ENCODE measurements around the gene MAGI2. TPM values are rescaled to one million over a fixed set of nuclear protein-coding genes. Genes with fewer than 3 reads are reported as not detected.
"Not testable (repeated sequence)": the region's sequence is repeated elsewhere in the genome, so short reads cannot be mapped to it uniquely, and the experiment has no call there.

MAGI2 gene
- polyA plus RNA-seq, 1 donor: 37.2 TPM

DNA sequence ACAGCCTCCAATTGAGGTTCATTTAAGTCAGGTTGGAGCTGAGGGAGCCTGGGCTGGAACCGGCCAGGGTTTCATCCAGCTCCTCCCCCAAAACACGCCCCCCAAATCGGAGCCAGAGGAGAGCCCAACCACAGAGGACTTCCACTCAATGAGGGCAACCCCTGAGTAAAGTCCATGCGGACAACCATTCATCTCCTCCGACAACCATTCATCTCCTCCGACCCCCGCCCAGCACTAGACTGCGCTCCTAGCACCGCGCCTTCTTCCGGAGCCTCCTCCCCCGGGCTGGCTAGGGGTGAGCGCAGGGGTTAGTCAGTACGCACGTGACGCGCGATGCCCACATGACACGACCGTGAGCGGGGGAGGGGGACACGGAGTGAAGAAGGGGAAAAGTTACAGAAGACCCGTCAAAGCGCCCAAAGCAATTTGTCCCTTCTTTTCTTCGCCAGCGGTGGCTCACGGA, 1.4 kb downstream of the MAGI2 start:
- peak; percentile 80 for DNase-seq

DNA sequence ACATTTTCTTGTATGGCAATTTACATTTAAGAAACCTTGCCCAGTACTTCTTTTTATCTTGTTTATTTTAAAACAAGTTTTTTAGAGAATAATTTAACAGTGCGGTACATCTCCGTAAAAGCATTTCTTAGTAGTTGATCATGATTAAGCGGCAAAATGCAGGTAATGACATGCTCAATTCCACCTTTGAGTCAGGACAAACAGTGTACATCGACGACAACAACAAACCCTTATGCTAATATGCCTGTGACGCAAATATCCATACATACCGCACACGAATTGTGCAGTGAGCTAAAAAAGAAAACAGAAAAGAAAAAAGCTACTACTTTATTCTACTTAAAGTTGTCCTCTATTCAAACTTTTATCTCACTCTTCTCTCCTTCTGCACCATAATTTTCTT, 1.9 kb downstream of the MAGI2 start:
- DNase-seq: no peak

DNA sequence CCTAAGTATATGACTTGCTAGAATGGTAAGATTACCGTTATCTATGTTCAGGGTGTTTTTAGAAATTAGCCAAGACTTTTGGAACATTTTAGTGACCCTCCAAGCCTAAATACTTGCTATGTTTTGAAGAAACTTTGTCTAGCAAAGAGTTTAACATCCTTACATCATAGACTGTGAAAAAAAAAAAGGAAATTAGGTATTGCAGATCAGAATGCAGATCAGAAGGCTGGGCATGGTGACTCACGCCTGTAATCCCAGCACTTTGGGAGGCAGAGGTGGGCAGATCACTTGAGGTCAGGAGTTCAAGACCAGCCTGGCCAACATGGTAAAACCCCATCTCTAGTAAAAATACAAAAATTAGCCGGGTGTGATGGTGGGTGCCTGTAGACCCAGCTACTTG, 10.7 kb downstream of the MAGI2 start:
- not testable (repeated sequence) for DNase-seq

DNA sequence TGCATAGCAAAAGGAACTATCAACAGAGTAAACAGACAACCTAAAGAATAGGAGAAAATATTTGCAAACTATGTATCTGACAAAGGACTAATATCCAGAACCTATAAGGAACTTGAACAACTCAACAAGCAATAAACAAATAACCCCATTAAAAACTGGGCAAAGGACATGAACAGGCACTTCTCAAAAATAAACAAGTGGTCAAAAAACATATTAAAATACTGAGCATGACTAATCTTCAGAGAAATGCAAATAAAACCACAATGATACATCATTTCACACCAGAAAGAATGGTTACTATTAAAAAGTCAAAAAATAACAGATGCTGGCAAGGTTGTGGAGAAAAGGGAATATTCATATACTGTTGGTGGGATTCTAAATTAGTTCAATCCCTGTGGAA, 17.1 kb downstream of the MAGI2 start:
- no peak for DNase-seq

DNA sequence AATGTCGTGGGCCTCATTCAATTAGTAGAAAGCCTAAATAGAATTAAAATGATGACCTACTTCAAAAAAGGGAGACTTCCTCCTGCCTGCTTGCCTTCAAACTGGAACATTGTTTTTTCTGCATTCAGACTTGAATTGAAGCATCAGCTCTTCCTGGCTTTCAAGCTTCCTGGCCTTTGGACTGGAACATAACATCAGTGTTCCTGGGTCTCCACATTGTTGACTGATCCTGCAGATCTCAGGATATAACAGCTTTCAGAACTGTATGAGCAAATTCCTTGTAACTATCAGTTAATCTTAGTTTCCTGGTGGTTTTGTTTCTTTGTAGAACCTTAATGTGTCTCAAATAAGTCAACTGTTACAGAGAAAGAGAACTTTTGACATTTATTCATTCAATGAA, 18.6 kb downstream of the MAGI2 start:
- DNase-seq: no peak

DNA sequence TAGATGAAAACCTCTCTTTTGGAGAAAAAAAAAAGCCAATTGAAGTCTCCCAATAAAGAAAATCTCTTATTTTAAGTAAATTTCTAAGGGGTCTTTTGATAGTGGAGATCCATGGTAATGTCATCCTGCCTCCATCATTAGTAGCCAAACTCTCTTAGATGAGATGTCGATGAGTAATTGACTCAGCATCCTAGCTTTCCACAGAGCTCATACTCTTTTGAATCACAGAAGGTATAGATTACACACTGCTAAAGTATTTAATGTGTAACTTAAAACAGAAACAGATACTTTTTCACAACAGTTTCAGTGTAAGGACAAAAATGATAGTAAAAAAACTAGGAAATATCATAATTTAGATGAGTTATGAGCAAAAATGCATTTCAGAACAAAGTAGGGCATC, 19.4 kb downstream of the MAGI2 start:
- no peak for DNase-seq

DNA sequence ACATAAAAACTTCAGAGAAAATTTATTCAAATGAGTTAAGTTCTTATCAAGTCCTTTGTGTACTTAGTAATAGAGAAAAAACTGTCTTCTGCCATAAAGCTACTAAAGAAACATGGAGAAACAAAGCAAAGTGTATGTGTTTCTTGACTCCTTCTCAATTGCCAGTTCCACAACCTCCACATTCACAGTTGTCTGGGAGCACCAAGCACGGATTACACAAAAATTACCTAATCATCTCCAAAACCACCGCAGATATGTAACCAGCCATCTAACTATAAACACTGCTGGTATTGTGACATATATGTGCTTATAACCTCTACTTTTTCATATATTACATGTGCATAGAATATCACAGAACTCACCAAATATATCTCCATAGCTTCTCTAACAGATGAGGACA, 23.1 kb downstream of the MAGI2 start:
- DNase-seq: no peak

DNA sequence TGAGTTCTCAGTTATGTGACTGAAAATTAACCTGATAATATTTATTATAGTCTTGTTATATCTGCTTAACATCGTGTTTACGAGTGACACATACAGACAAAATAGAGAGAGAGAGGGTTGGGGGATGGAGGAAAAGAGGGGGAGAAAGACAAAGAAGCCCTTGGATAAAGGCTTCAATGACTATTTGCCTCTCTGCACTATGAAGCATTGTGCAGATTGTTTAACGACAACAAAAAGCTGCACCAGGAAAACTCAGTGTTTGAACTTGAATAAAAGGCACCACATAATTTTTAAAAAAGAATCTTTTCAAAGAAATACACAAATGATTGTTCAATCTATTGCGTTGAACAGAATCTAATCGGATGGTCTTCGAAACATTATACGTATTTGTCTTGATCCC, 27.8 kb downstream of the MAGI2 start:
- DNase-seq: no peak

DNA sequence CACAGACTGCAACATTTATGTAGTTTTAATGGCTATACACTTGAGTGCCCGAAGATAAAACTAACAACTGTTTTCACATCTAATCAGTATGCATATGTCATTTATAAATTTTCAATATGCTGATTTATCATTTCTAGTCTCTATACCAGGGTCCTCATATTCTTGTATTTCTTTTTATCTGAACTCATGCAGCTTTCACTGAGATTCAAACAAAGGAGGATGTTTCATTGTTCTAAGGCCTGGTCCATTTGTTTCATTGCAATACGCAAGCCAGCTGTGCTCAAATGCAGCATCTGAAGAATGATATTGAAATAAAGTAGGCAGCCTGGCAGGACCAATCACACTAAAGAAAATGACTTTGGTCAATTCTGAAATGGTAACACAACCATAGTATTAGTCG, 31.7 kb downstream of the MAGI2 start:
- no peak for DNase-seq

DNA sequence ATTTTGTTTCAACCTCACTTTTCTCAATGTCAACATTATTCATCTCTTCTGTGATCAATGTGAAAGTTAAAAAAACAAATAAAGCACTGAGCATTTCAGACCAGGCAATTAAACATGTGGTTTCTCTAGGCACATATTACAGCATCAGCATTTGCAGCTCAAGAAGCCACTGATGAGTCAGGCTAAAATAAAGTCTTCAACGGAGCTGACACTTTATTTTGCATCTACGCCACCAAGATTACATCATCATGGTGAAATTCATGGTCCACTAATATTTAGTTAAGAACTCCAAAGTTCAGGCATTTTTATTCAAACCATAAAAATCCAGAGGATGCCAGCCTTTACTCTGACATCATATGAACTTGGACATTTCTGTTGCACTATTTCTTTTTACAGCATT, 33.0 kb downstream of the MAGI2 start:
- no peak for DNase-seq

DNA sequence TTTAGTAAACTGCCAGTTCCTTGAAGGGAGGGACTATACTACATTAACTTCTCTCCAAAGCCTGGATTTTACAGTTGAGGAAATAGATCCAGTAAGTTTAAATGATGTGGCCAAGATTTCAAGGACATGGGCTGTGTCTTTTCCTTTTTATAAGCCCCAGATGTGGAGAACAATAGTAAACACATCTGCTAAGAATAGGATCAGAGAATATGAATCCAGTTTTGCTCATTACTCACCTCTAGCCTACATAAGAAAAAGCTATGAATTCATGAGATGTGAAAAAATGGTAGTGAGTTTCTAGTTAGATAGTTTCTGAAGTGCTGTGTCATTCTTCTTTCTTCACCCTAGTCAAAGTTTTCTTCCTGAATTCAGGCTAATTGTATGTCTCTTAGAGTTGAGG, 38.6 kb downstream of the MAGI2 start:
- DNase-seq: no peak

DNA sequence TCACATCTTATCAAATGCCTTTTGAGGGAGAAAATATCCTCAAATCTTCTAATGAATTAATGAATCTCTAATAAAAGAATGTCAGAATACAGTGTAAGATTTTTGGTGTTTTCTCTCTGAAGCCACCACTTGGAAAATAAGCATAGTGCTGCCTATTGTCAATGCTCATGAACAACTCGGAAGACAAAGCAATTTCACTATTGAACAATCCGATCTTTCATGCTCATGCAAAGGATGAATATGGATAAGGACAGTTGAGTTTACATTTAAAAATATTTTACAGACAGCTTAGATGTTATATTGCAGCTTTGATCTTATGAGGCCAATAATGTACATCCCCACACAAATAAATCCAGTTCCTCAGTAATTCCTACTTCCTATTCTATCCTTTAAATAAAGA, 40.6 kb downstream of the MAGI2 start:
- DNase-seq: no peak

DNA sequence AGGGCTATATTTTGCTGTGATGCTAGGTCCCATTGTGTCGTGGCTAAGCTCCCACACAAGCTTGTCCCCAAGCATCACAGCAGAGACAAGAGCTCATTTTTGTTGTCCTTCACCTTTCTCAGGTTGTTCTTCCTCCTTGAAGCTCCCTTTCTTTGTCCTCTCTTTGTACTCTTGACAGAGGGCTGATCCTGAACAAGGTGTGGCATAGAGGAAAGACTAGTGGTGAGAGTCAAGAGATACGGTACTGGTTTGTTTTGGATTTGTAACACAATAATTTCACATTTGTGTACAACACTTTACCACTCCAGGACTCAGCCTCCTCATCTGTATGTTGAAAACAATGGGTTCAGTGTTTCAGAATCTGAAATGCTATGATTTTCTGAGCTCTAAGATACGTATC, 41.0 kb downstream of the MAGI2 start:
- no peak for DNase-seq

DNA sequence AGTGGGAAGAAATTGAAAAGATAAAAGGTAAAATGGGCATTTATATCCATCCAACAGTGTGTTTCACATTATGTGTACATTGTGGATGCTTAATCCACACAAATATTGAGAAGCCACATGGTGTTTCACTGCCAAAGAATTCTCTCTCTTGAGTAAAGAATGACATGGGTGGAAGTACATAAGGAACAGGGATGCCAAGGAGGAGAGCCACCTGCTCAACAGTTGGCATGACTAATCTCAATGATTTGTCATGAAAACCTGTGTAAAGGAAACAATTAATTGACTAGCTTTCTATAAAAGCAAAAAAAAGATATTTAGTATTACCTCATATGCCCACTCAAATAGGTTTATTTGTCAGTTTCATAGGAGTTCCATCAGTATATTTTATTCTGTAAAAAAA, 43.1 kb downstream of the MAGI2 start:
- no peak for DNase-seq

DNA sequence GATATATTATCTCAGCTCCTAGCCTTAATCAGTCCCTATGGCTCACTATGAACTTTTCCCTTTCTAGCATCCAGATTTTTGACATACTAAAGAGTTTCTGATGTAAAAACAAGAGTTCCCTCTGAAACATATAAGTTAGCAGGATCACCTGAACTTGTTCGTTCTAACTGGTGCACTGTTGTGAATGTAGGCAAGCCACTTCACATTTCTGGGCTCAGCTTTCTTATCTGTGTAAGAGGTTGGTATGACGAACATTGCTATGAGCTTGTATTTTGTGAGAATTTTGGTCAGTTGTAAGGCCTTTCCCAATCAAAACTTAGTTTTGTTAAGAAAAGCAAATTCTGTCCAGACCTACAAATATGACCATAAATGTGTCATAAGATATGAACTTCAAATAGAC, 46.1 kb downstream of the MAGI2 start:
- DNase-seq: no peak

DNA sequence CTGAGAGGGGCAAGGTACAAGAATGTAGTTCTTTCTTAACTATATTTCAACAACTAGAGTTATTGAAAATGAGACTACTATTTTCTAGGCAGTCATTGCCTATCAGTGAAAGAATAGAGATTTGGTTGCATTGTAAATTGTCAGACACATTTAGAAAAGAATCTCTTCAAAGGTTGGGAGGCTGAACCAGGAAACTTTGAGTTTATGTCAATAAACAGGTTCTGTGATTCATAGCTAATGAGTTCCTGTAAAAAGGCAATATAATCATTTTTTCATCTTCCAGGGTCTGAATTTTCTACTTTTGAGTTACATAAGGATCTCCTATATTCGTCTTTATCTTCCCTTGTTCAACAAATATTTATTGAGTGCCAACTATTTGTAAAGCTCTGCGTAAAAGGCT, 47.1 kb downstream of the MAGI2 start:
- DNase-seq: no peak

DNA sequence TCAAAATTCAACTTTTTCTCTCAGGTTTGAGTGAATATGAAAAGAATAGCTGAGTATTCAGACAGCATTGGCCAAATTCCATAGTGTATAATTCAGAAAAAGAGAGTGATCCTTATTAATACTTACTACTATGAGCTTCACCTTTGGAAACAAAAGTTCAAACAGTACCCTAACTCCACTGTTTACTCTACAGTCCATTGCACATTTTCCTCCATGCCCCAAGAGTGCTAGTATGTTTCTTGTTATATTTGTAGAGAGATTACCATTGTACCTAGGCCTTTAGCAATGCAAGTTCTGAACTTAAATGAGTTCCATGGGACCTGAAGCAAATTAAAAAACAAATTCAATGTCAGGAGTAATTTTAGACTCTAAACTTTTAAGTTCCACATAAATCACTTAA, 48.1 kb downstream of the MAGI2 start:
- DNase-seq: no peak

DNA sequence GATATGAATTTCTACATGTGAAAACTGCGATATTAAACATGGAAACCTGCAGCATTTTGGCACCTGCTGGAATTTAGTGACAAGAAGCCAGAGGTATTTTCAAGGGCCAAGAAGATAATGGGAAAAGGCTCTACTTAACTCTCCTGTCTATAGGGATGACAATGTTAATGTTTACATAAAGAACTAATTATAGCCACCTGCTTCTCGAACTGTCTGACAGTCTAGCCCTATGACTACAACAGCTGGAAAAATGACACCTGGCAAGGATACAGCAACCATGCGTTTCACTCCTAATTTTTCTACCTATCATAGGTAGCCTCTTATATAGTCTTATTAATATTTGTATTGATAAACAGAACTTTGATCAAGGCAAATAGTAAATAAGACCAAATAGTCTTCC, 49.6 kb downstream of the MAGI2 start:
- no peak for DNase-seq

DNA sequence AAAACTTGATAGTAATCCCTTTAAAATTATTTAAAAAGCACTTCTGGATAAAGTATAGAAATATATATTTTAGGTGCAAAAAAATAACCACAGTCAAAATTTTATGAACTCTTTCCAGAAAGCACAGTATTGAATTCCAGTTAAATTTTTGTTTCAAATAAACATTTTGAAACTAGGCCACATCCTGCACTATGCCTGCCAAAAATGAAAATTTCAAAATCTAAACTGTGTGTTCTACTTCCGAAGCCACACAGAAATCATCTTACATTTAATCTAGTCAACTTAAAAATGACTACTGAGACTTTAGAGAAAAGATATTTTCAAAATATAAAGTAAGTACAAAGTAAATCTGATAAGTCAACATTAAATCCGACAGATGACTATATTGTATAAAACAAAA, 50.0 kb downstream of the MAGI2 start:
- DNase-seq: no peak

DNA sequence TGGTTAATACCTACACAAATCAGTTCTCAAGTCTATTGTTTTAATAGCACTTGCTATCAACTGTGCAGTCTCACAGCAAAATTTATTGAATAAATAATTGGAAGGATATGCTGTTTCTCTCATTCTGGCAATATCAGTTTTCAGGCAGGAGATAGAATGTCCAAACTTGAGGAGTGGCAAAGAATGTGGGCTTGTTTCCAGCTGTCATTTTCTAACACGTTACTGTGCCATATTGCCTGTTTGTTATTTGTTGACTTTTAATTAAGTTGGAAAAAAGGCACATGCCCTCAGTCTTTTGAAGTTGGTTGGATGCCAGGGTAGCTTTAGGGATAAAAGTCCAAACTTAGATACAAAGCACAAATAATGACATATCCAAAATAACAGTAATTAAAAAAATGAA, 52.2 kb downstream of the MAGI2 start:
- peak; percentile 13 for DNase-seq

DNA sequence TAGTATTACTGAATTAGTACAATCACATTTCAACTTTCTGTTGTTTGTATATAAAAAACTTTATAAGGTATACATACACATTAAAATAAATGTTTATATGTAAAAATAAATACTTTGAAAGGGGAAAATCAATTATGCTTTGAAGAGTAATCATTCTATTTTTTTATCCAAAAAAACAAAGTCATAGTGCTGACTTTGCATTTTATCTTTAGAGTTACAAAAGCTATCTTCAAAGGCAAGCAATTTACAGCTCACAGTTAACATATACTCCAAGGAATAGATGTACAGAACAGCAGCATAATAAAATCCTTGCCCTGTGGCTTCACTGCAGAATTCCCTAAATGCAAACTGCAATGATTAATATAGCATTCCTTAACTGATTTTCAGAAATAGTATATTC, 53.2 kb downstream of the MAGI2 start:
- DNase-seq: no peak

DNA sequence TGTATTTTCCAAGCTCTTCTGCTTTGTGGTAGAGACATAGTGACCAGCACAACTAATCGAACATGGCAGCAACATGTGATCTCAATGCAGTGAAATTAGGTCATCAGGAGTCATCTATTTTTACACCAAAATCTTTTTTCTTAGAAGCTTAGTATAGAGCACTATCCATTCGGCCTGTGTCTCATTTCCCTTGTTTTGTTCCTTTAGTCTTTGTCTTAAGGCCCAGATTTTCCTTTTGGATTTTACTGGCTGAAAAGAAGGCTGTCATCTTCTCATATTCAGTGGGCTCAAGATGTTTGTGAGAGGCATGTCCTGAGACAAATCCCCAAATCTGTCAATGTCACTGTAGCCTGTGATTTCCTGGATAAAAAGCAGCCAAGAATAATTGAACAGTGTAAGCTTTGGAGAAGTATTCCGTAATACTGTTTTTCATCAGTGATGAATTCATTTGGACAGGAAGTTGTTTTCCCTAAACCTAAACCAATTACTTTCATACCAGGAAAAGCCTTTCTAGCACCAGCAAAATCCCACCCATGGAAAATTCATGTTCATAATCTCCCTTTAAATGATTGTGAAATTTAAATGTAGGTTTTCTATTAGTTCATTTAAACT, 55.2 kb downstream of the MAGI2 start:
- DNase-seq: no peak

DNA sequence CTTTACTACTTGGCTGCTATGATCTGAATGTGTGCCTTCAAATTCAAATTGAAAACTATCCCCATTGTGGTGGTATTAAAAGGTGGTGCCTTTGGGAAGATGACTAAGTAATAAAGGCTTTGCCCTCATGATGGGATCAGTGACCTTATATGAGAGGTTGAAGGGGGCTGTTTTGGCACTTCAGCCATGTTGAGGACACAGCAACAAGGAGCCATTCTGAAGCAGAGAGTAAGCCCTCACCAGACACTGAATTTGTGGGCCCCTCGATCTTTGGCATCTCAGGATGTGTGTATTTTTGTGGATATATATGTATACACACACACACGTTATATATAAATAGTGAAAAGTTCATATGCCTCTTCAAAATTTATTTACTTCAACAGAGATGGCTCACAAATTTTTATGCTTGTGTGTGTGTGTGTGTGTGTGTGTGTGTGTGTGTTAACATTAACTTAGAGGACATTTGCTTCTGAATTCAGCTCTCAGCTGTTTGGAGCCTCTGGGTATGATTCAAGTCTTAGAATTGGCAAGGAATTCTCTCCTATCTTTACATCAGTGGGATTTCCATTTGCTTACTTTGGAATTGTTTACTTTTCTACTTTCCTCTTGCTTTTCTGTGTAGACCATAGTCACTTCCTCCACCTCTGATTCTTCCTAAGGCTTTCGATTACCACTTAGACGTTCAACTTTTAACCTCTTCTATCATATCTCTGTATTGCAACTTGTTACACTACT, 66.6 kb downstream of the MAGI2 start:
- DNase-seq: no peak

DNA sequence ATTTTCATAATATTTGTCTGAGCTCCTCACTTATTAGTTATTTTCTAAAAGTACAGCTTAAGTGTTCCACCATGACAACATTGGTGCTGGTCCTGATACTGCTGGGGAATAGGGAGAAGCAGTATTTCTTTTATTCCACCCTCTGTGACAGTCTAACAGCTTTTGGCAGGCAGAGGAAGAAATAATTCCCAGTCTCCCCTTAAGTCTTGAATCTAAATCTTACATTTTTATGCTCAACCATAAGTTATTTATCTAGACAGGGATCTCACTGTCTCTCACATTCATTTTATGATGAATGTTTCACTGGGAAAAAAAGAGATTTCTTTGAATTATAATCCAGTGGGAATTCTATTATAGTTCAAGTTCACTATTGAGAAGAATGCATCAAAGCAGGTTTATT, 71.5 kb downstream of the MAGI2 start:
- DNase-seq: no peak

Data from left kidney (tissue), 2 donors.